ENCODE results near the gene GTPBP1. TPM values are rescaled to one million over a fixed set of nuclear protein-coding genes. Genes with fewer than 3 reads are reported as not detected.

GTPBP1 gene
- total and polyA plus RNA-seq, 2 of the 4 experiments (the other 2 are of a cell fraction) = 12.4 to 29.5 TPM

GRCh38 chr22:38757464-38757757 is 51.7 kb downstream of the GTPBP1 start:
- intact Hi-C loops (cut with micrococcal nuclease) (no loop called here), dilution Hi-C loops (cut with HindIII; ENCODE audit: low sequenced_read_pairs, unreplicated experiment) (no loop called here), in situ Hi-C loops (cut with MboI; ENCODE audit: low sequenced_read_pairs) (no loop called here)
- H3K14ac ChIP-seq (replicated peaks; ENCODE audit: low read depth, low read length) = no peak overlapping the region
- no peak overlapping the region for H2BK5ac ChIP-seq (ENCODE audit: low read depth, low read length, poor library complexity, severe bottlenecking)
- no peak overlapping the region for H3K23ac ChIP-seq (ENCODE audit: low read depth, low read length)
- peaks cover 4% of the 10 kb centered on the region; the same call in 1 of the 2 replicates for H4K20me1 ChIP-seq (ENCODE audit: insufficient read depth, low read length)
- 90% methylated on average over 2 of the region's 4 CpGs; no CpG with 5 or more reads in 1 of the 2 experiments for WGBS, 2 experiments (ENCODE audit: extremely low coverage in 2 of 2, insufficient read length in 1 of 2)
- H3K18ac ChIP-seq (ENCODE audit: low read depth, low read length) = no peak overlapping the region
- no peak overlapping the region for H3K56ac ChIP-seq (ENCODE audit: extremely low read depth, insufficient read depth, low read length)
- H4K5ac ChIP-seq (ENCODE audit: low read depth, low read length) = no peak overlapping the region
- H2BK15ac ChIP-seq (ENCODE audit: low read depth, low read length) = no peak overlapping the region
- no peak overlapping the region for H3K4me2 ChIP-seq (ENCODE audit: low read depth, low read length)
- H3K9me3 ChIP-seq (ENCODE audit: control insufficient read depth, insufficient read depth, low read length) = no peaks in the 10 kb centered on the region
- no peak overlapping the region for H3K27ac ChIP-seq (ENCODE audit: insufficient read depth, low read length)
- H4K91ac ChIP-seq (ENCODE audit: insufficient read depth, low read depth, low read length) = no peak overlapping the region
- no peak overlapping the region for H2AFZ ChIP-seq (replicated peaks; ENCODE audit: low read length, poor library complexity)
- H3K4me1 ChIP-seq (ENCODE audit: control insufficient read depth, insufficient read depth, low read length) = peaks cover 9% of the 10 kb centered on the region
- no peak overlapping the region for H3K4me3 ChIP-seq (ENCODE audit: insufficient read depth, low read depth, low read length)
- no peak overlapping the region for H2BK120ac ChIP-seq (ENCODE audit: low read depth, low read length)
- ChIA-PET CTCF (no interaction called here), POLR2A (ENCODE audit: unreplicated experiment) (no interaction called here)
- no peak overlapping the region for H2BK20ac ChIP-seq (ENCODE audit: low read depth, low read length)
- ATAC-seq (ENCODE audit: low read depth) (no peak), DNase-seq (no peak)
- H3K36me3 ChIP-seq (ENCODE audit: control insufficient read depth, insufficient read depth, low read length) = peaks cover under 1% of the 10 kb centered on the region; the same call in 1 of the 2 replicates
- BruUV-seq (replicated peaks) = no TSS peak
- peaks cover 20% of the 10 kb centered on the region for H3K9me1 ChIP-seq (ENCODE audit: insufficient read depth, low read length)
- no peak overlapping the region for H3K9ac ChIP-seq (ENCODE audit: low read depth, low read length)
- H3K27me3 ChIP-seq (ENCODE audit: control insufficient read depth, insufficient read depth, low read length) = no peaks in the 10 kb centered on the region
- H2AK5ac ChIP-seq (ENCODE audit: low read depth, low read length) = no peak overlapping the region
- no peak for TF ChIP-seq POLR2A (IDR thresholded peaks at IDR 0.05; ENCODE audit: low read depth, low read length)
- TF ChIP-seq MAFK (IDR thresholded peaks at IDR 0.05; ENCODE audit: low read depth, low read length) = no peak
- no peak for TF ChIP-seq NFE2L2 (IDR thresholded peaks at IDR 0.05; ENCODE audit: low read depth, low read length)
- no peak for TF ChIP-seq MAZ (IDR thresholded peaks at IDR 0.05; ENCODE audit: borderline replicate concordance, low read depth, low read length)
- no peak overlapping the region for H4K8ac ChIP-seq (ENCODE audit: low read depth in 2 of 2, low read length in 2 of 2)
- no peak overlapping the region for H2AK9ac ChIP-seq (replicated peaks; ENCODE audit: low read depth, low read length, poor library complexity)
- no peak overlapping the region for H3K4ac ChIP-seq (ENCODE audit: low read depth, low read length)
- peaks cover 11 to 43% of the 10 kb centered on the region in 2 experiments for H3K79me1 ChIP-seq (ENCODE audit: low read depth in 1 of 2, low read length in 2 of 2)

Measured in IMR-90 (cell line).